ENCODE data around the gene LPP. TPM values are rescaled to one million over a fixed set of nuclear protein-coding genes. Genes with fewer than 3 reads are reported as not detected.

LPP gene
- polyA plus RNA-seq, 1 donor (not counting 4 experiments of a cell fraction or from before 2014, with no cell fraction given) = 16.0 TPM

GRCh38 chr3:188825901-188826300, 671.9 kb downstream of the LPP start:
- dilution Hi-C loops (cut with MboI; ENCODE audit: extremely low pct_ligation_motif_present, low sequenced_read_pairs) = no loop called here
- Histone ChIP-seq H3K4me3 (ENCODE audit: control insufficient read depth in 2 of 3, extremely low read depth in 1 of 3, insufficient read depth in 2 of 3, low read depth in 1 of 3, low read length in 3 of 3) (no peak overlapping the region), H3K4me2 (ENCODE audit: control insufficient read depth, extremely low read depth, insufficient read depth, low read depth, low read length) (no peak overlapping the region), H3K27me3 (ENCODE audit: control insufficient read depth, extremely low read depth, insufficient read depth, low read length) (no peaks in the 10 kb centered on the region), H2AFZ (ENCODE audit: control insufficient read depth, low read length) (no peak overlapping the region), H4K20me1 (ENCODE audit: control insufficient read depth, extremely low read depth, insufficient read depth, low read length) (no peaks in the 10 kb centered on the region), H3K79me2 (ENCODE audit: control insufficient read depth, insufficient read depth, low read length) (no peaks in the 10 kb centered on the region), H3K27ac (ENCODE audit: control insufficient read depth, insufficient read depth, low read length) (no peak overlapping the region), H3K9ac (ENCODE audit: control insufficient read depth, extremely low read depth, insufficient read depth, low read length) (no peak overlapping the region), H3K36me3 (ENCODE audit: control insufficient read depth in 2 of 2, extremely low read depth in 1 of 2, insufficient read depth in 2 of 2, low read length in 2 of 2) (no peaks in the 10 kb centered on the region), H3K9me1 (ENCODE audit: control insufficient read depth, extremely low read depth, insufficient read depth, low read length) (no peaks in the 10 kb centered on the region), H3K4me1 (ENCODE audit: control insufficient read depth, extremely low read depth, insufficient read depth, low read length) (no peaks in the 10 kb centered on the region), H3K9me3 (ENCODE audit: control insufficient read depth, low read depth, low read length) (no peaks in the 10 kb centered on the region)
- FAIRE-seq (no peak), DNase-seq (ENCODE audit: low read depth, low spot score) (no peak)
- TF ChIP-seq CTCF (optimal IDR thresholded peaks at IDR 0.05 in 1 of 3, IDR thresholded peaks at IDR 0.05 in 1 of 3, conservative IDR thresholded peaks at IDR 0.05 in 1 of 3; ENCODE audit: extremely low read depth in 1 of 3, insufficient read depth in 2 of 3, low read length in 3 of 3) = no peak
- no peak for TF ChIP-seq EZH2 (IDR thresholded peaks at IDR 0.05; ENCODE audit: low read length)

DNA sequence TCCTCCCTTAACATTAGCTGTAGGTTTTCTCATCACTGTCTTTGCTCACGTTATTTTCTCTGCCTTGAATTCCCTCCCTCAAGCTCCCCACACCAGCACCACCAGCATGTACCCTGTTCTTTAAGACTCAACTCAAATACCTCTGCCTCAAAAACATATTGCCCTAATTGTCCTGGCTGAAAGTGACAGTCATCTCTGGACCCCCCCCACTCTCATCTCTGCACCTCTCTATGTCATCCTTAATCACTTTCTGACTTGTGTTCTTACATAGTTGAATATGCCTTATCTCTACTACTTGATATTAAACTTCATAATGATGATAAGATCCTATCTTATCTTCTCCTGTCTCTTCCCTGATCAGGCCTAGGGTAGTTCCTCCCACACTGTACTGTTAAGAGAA, 672.6 kb downstream of the LPP start:
- H3K9me1 ChIP-seq (ENCODE audit: control insufficient read depth, extremely low read depth, insufficient read depth, low read length) = no peaks in the 10 kb centered on the region
- FAIRE-seq = no peak
- H2AFZ ChIP-seq (ENCODE audit: control insufficient read depth, low read length) = no peak overlapping the region
- H3K36me3 ChIP-seq (ENCODE audit: control insufficient read depth in 2 of 2, extremely low read depth in 1 of 2, insufficient read depth in 2 of 2, low read length in 2 of 2) = no peaks in the 10 kb centered on the region
- no peak overlapping the region for H3K9ac ChIP-seq (ENCODE audit: control insufficient read depth, extremely low read depth, insufficient read depth, low read length)
- dilution Hi-C loops (cut with MboI; ENCODE audit: extremely low pct_ligation_motif_present, low sequenced_read_pairs) = no loop called here
- H4K20me1 ChIP-seq (ENCODE audit: control insufficient read depth, extremely low read depth, insufficient read depth, low read length) = no peaks in the 10 kb centered on the region
- H3K4me2 ChIP-seq (ENCODE audit: control insufficient read depth, extremely low read depth, insufficient read depth, low read depth, low read length) = no peak overlapping the region
- no peak overlapping the region for H3K27ac ChIP-seq (ENCODE audit: control insufficient read depth, insufficient read depth, low read length)
- no peaks in the 10 kb centered on the region for H3K9me3 ChIP-seq (ENCODE audit: control insufficient read depth, low read depth, low read length)
- no peak overlapping the region for H3K4me3 ChIP-seq (ENCODE audit: control insufficient read depth in 2 of 3, extremely low read depth in 1 of 3, insufficient read depth in 2 of 3, low read depth in 1 of 3, low read length in 3 of 3)
- TF ChIP-seq CTCF (optimal IDR thresholded peaks at IDR 0.05 in 1 of 3, IDR thresholded peaks at IDR 0.05 in 1 of 3, conservative IDR thresholded peaks at IDR 0.05 in 1 of 3; ENCODE audit: extremely low read depth in 1 of 3, insufficient read depth in 2 of 3, low read length in 3 of 3) (no peak), EZH2 (IDR thresholded peaks at IDR 0.05; ENCODE audit: low read length) (no peak)
- no peaks in the 10 kb centered on the region for H3K79me2 ChIP-seq (ENCODE audit: control insufficient read depth, insufficient read depth, low read length)
- no peaks in the 10 kb centered on the region for H3K27me3 ChIP-seq (ENCODE audit: control insufficient read depth, extremely low read depth, insufficient read depth, low read length)
- no peaks in the 10 kb centered on the region for H3K4me1 ChIP-seq (ENCODE audit: control insufficient read depth, extremely low read depth, insufficient read depth, low read length)
- no peak for DNase-seq (ENCODE audit: low read depth, low spot score)

All from keratinocyte (primary cell).